T-cell (primary cell): ENCODE results near the gene KIAA0753. TPM values are rescaled to one million over a fixed set of nuclear protein-coding genes. Genes with fewer than 3 reads are reported as not detected.

Experiments
- ATAC-seq, 4 experiments: fragments of 200-7000 bp in 3 of 4; fragments of 150-1000 bp in 1 of 4; cut with Tn5 transposase; replicated peaks in 1 of 4; 1 replicate in 3 of 4; 2 replicates in 1 of 4; pipeline ENCODE4 v1.10.0; 2021; ENCODE audit warnings: moderate library complexity in 3 of 4, mild to moderate bottlenecking in 2 of 4, moderate number of reproducible peaks in 1 of 4
- CTCF ChIA-PET, 2 donors: fragments of 300-600 bp; sonication (Branson Sonifier 250); formaldehyde crosslinking; loops; one replicate each; lab custom pipeline; 2022; ENCODE audit warnings: antibody characterized with exemption in 2 of 2; lab: Charles Lee
- POLR2A ChIA-PET, 2 donors: fragments of 300-600 bp; sonication (Branson Sonifier 250); formaldehyde crosslinking; loops; one replicate each; lab custom pipeline; 2022; ENCODE audit warnings: antibody characterized with exemption in 2 of 2; lab: Charles Lee
- DNase-seq, 35 experiments: peaks; one replicate each; pipeline versions ENCODE4 v3.0.0 to v3.0.0-alpha.2; 2013 to 2023
- H3K27ac ChIP-seq: one replicate; pipeline ENCODE4 v1.5.1; 2013; ENCODE audit warnings: low read length
- H3K27me3 ChIP-seq, 2 experiments: replicated peaks in 1 of 2; 1 replicate in 1 of 2; 2 replicates in 1 of 2; pipeline versions ENCODE4 v1.6.1 to v1.7.0; 2013; ENCODE audit warnings: low read length in 1 of 2, mixed read lengths in 1 of 2; ENCODE audit not compliant: control insufficient read depth in 2 of 2, insufficient read depth in 2 of 2; ENCODE audit errors: extremely low read depth in 1 of 2
- H3K36me3 ChIP-seq, 2 donors: 1 replicate in 1 of 2; 2 replicates in 1 of 2; pipeline versions ENCODE4 v1.6.1 to v1.7.0; 2013; ENCODE audit warnings: low read length in 1 of 2; ENCODE audit not compliant: control insufficient read depth in 2 of 2, insufficient read depth in 1 of 2; ENCODE audit errors: extremely low read depth in 1 of 2
- H3K4me1 ChIP-seq, 2 experiments: 1 replicate in 1 of 2; 2 replicates in 1 of 2; pipeline versions ENCODE4 v1.6.1 to v1.7.0; 2013; ENCODE audit warnings: low read length in 2 of 2, mixed read lengths in 1 of 2; ENCODE audit not compliant: insufficient read depth in 2 of 2, control insufficient read depth in 1 of 2; ENCODE audit errors: extremely low read depth in 1 of 2
- H3K4me3 ChIP-seq, 2 donors: 1 replicate in 1 of 2; 2 replicates in 1 of 2; pipeline versions ENCODE4 v1.5.1 to v1.7.0; 2013; ENCODE audit warnings: mild to moderate bottlenecking in 2 of 2, low read length in 1 of 2, moderate library complexity in 1 of 2; ENCODE audit not compliant: control insufficient read depth in 1 of 2; ENCODE audit errors: extremely low read depth in 1 of 2
- H3K9me3 ChIP-seq: 2 replicates; pipeline ENCODE4 v1.7.0; 2013
- H3K27ac Mint-ChIP-seq, 2 donors: one replicate each; pipeline ENCODE4 v1.8.0; 2020 to 2021; ENCODE audit warnings: mild to moderate bottlenecking in 2 of 2, mixed read lengths in 2 of 2
- H3K27me3 Mint-ChIP-seq, 2 donors: one replicate each; pipeline ENCODE4 v1.8.0; 2021 to 2022; ENCODE audit warnings: mixed read lengths in 2 of 2
- H3K36me3 Mint-ChIP-seq: one replicate; pipeline ENCODE4 v1.8.0; 2021; ENCODE audit warnings: mixed read lengths
- H3K4me1 Mint-ChIP-seq, 3 donors: one replicate each; pipeline ENCODE4 v1.8.0; 2020 to 2022; ENCODE audit warnings: mixed read lengths in 3 of 3, mild to moderate bottlenecking in 1 of 3
- H3K4me3 Mint-ChIP-seq, 3 donors: one replicate each; pipeline ENCODE4 v1.8.0; 2020 to 2022; ENCODE audit warnings: mild to moderate bottlenecking in 3 of 3, mixed read lengths in 3 of 3, moderate library complexity in 3 of 3
- H3K9me3 Mint-ChIP-seq, 3 donors: one replicate each; pipeline ENCODE4 v1.8.0; 2020 to 2022; ENCODE audit warnings: mixed read lengths in 3 of 3
- WGBS: methylation state at CpG from one replicate; pipeline ENCODE4 v1.1.5; 2013; ENCODE audit warnings: missing lambda C conversion rate; ENCODE audit not compliant: insufficient coverage; 5-methylcytosine and 5-hydroxymethylcytosine counted together
- total RNA-seq, 35 experiments: library from RNA in 6 of 35; stranded (reverse) in 6 of 35; fragments of 120-200 nt in 1 of 35; gene quantifications; one replicate each; pipeline versions ENCODE4 v1.2.1 to v1.2.4 and lab custom pipeline; 2013 to 2026

The KIAA0753 gene
- total RNA-seq, 5 donors from 2014 or later (not counting 1 experiment from before 2014, with no cell fraction given), result 12.4 to 16.9 (median 15.9) TPM

DNA sequence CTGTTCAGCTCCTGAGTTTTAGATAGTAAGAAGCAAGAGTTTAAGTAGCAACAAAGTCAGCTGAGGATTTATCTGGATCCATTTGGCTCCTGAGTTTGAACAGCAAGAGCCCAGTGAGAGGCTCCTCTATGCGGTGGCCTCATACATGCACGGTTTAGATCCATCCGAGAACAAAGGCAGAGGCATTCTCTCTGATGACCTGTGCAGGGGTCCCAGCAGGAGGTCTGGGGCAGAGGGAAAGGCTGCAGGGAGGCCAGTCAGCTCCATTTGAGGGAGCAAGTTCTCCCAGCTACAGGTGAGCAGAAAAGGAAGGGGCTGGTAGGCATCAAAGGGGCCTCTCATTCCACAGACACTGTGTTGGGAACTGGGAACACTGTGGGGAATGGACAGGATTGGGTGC, 100.6 kb downstream of the KIAA0753 start:
- POLR2A ChIA-PET, result no interaction called here
- no peak overlapping the region for H3K27ac Mint-ChIP-seq
- WGBS, result no CpG with 5 or more reads among the region's 3 CpGs

DNA sequence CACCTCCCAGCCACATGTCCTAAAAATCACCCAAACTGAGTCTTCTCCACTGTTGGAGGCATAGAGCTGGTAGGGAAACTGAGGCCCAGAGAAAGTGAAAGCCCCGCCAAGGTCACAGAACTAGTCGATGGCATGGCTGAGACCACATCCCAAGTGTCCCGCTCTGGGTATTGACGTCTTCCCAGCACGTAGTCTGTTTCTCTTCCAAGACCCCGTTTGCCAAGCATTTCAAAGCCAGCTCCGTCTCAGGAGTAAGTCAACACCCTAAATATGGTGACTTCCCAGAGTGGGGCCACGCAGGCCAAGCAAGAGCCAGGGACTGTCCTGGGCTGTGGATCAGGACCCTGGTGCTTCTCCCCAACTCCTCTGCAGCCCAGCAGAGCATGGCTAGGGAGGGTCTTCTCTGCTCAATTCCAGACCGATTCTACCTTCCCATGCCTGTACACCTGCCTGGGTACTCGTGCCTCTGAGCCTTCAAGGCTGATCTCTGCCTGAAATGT, 103.9 kb downstream of the KIAA0753 start:
- DNase-seq (no peak), ATAC-seq (no peak)
- Mint-ChIP-seq H3K4me1 (no peaks in the 10 kb centered on the region), H3K27me3 (peaks cover 7 to 20% of the 10 kb centered on the region in 2 donors), H3K9me3 (peaks cover 0 to 5% (median 4%) of the 10 kb centered on the region in 3 donors), H3K36me3 (peaks cover 4% of the 10 kb centered on the region), H3K4me3 (no peak overlapping the region), H3K27ac (no peak overlapping the region)
- ChIA-PET POLR2A (no interaction called here), CTCF (no interaction called here)
- Histone ChIP-seq H3K4me1 (no peaks in the 10 kb centered on the region), H3K36me3 (no peaks in the 10 kb centered on the region), H3K4me3 (no peak overlapping the region), H3K9me3 (no peaks in the 10 kb centered on the region), H3K27ac (no peak overlapping the region), H3K27me3 (peaks cover 0 to 21% of the 10 kb centered on the region in 2 experiments)
- 87% methylated on average over 9 of the region's 10 CpGs for WGBS

More for the DNA sequence above, 100.6 kb downstream of the KIAA0753 start:
- no peaks in the 10 kb centered on the region for H3K4me1 Mint-ChIP-seq
- Histone ChIP-seq H3K36me3 (no peaks in the 10 kb centered on the region), H3K4me1 (no peaks in the 10 kb centered on the region), H3K4me3 (no peak overlapping the region), H3K9me3 (no peaks in the 10 kb centered on the region), H3K27ac (no peak overlapping the region), H3K27me3 (peaks cover 0 to 10% of the 10 kb centered on the region in 2 experiments)
- peaks cover 4% of the 10 kb centered on the region for H3K36me3 Mint-ChIP-seq
- ATAC-seq (no peak), DNase-seq (no peak)
- peaks cover 0 to 5% (median 4%) of the 10 kb centered on the region in 3 donors for H3K9me3 Mint-ChIP-seq
- peaks cover 3 to 20% of the 10 kb centered on the region in 2 donors for H3K27me3 Mint-ChIP-seq
- no peak overlapping the region for H3K4me3 Mint-ChIP-seq
- CTCF ChIA-PET, result no interaction called here

DNA sequence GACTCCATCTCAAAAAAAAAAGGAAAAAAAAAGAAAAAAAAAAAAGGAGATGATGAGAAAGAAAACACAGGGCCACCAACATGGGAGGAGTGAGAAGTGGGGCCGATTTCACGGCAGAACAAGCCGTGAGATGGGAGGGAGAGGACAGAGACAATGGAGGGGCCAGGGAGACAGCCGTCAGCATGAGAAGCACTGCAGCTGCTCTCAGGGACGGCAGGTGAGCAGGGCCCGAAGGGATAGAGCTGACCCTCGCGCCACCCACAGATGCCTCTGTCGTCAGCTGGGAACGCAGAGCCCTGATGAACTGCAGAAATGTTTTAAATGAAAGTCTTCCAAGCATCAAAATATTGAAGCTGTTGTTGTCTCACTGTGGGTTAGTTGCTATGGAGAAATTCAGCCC, 104.5 kb downstream of the KIAA0753 start:
- Mint-ChIP-seq H3K27ac (no peak overlapping the region), H3K4me1 (no peaks in the 10 kb centered on the region), H3K27me3 (peaks cover 7 to 20% of the 10 kb centered on the region in 2 donors), H3K36me3 (peaks cover 4% of the 10 kb centered on the region), H3K9me3 (peaks cover 0 to 5% (median 4%) of the 10 kb centered on the region in 3 donors), H3K4me3 (no peak overlapping the region)
- DNase-seq (no peak), ATAC-seq (no peak)
- Histone ChIP-seq H3K27ac (no peak overlapping the region), H3K36me3 (no peaks in the 10 kb centered on the region), H3K4me1 (no peaks in the 10 kb centered on the region), H3K4me3 (no peak overlapping the region), H3K27me3 (peaks cover 0 to 24% of the 10 kb centered on the region in 2 experiments), H3K9me3 (no peaks in the 10 kb centered on the region)
- CTCF ChIA-PET, result no interaction called here
- POLR2A ChIA-PET, result no interaction called here
- 84% methylated on average over 10 of the region's 10 CpGs for WGBS

DNA sequence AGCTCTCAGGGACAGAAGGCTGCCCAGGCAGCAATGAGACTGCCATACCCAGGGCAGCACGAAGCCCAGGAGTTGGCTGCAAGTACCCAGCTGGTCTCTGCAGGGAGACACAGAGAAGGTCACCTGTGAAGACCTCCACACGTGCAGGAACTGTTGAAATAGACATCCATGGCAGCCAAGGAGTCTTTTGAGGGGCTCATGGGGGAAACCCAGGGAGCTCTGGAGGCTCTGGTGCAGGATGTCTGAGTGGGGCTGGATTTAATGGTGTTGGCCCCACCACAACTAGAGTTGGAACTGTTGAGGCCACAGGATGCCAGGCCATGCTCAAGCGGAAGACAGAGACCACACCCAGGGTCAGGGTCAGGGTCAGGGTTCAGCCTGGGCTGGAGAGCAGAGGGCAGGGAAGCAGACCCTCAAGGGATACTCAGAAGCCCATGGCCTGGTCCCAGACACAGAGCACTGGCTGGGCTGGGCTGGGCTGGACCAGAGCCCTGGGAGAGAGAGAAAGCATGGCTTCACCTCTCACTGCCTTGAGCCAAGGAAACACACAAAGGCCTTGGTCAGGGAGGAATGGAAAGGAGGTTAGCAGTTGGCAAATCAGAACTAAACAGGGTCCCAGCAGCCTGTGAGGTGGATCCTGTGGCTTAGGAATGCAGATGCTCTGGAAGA, 105.5 kb downstream of the KIAA0753 start:
- H3K4me1 Mint-ChIP-seq, result no peaks in the 10 kb centered on the region
- DNase-seq (peak in 1 of 35 experiments; percentile 7), ATAC-seq (no peak)
- no peaks in the 10 kb centered on the region for H3K4me1 ChIP-seq
- POLR2A ChIA-PET, result no interaction called here
- H3K27me3 ChIP-seq, result peaks cover 0 to 27% of the 10 kb centered on the region in 2 experiments
- CTCF ChIA-PET, result no interaction called here
- H3K9me3 Mint-ChIP-seq, result peaks cover 0 to 5% (median 4%) of the 10 kb centered on the region in 3 donors
- H3K36me3 Mint-ChIP-seq, result peaks cover 4% of the 10 kb centered on the region
- H3K4me3 ChIP-seq, result no peak overlapping the region
- H3K9me3 ChIP-seq, result no peaks in the 10 kb centered on the region
- no peaks in the 10 kb centered on the region for H3K36me3 ChIP-seq
- 56% methylated on average over 3 of the region's 3 CpGs for WGBS
- no peak overlapping the region for H3K27ac Mint-ChIP-seq
- no peak overlapping the region for H3K27ac ChIP-seq
- no peak overlapping the region for H3K4me3 Mint-ChIP-seq
- peaks cover 7 to 20% of the 10 kb centered on the region in 2 donors for H3K27me3 Mint-ChIP-seq

DNA sequence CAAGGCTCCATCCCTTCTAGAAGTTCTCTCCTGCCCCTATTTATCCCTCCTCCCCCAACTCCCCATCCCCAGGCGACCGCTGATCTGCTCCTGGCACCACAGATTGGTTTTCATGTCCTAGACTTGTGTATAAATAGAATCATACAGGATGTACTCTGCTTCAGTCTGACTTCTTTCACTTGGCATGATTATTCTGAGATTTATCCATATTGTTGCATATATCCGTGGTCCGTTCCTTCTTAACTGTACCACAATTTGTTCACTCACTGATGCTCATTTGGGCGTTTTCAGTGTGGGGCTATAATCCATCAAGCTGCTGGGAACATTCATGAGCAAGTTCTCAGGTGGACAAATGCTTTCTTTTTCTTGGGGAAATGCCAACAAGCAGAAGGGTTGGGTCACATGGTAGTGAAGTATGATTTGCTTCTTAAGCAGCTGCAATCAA, 108.0 kb downstream of the KIAA0753 start:
- DNase-seq (peak in 1 of 35 experiments; percentile 3), ATAC-seq (no peak)
- WGBS, result no CpG with 5 or more reads among the region's 5 CpGs
- Histone ChIP-seq H3K4me3 (no peak overlapping the region), H3K36me3 (no peaks in the 10 kb centered on the region), H3K4me1 (no peaks in the 10 kb centered on the region), H3K9me3 (no peaks in the 10 kb centered on the region), H3K27me3 (peaks cover 0 to 24% of the 10 kb centered on the region in 2 experiments), H3K27ac (no peak overlapping the region)
- ChIA-PET POLR2A (no interaction called here), CTCF (no interaction called here)
- peaks cover 4 to 9% of the 10 kb centered on the region in 2 donors for H3K27me3 Mint-ChIP-seq
- H3K27ac Mint-ChIP-seq, result no peak overlapping the region
- H3K4me3 Mint-ChIP-seq, result no peak overlapping the region
- no peaks in the 10 kb centered on the region for H3K9me3 Mint-ChIP-seq
- H3K36me3 Mint-ChIP-seq, result no peaks in the 10 kb centered on the region
- H3K4me1 Mint-ChIP-seq, result no peaks in the 10 kb centered on the region

DNA sequence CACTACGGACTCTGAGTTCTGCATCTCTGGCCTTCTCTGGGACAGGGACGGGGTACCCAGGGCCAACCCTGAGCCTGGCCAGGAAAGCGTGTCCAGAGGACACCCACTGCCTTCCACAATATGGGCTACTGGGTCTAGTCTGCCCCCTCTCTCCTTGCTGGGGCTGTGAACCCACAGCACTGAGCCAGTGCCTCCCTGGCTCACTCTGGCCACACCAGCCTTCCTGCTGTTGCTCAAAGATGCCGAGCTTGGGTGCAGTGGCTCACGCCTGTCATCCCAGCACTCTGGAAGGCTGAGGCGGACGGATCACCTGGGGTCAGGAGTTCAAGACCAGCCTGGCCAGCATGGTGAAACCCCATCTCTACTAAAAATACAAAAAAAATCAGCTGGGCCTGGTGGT, 108.9 kb downstream of the KIAA0753 start:
- CTCF ChIA-PET, result no interaction called here
- 76% methylated on average over 5 of the region's 7 CpGs for WGBS
- H3K4me1 ChIP-seq, result no peaks in the 10 kb centered on the region

More for the DNA sequence above, 108.9 kb downstream of the KIAA0753 start:
- Histone ChIP-seq H3K4me3 (no peak overlapping the region), H3K27ac (no peak overlapping the region), H3K9me3 (no peaks in the 10 kb centered on the region), H3K36me3 (no peaks in the 10 kb centered on the region), H3K27me3 (peaks cover 0 to 27% of the 10 kb centered on the region in 2 experiments)
- H3K4me1 Mint-ChIP-seq, result no peaks in the 10 kb centered on the region
- no peaks in the 10 kb centered on the region for H3K9me3 Mint-ChIP-seq
- no peak for ATAC-seq
- H3K27me3 Mint-ChIP-seq, result peaks cover 4% of the 10 kb centered on the region in 2 donors
- H3K27ac Mint-ChIP-seq, result no peak overlapping the region
- H3K4me3 Mint-ChIP-seq, result no peak overlapping the region
- peak in 1 of 35 experiments; percentile 10 for DNase-seq
- POLR2A ChIA-PET, result no interaction called here
- H3K36me3 Mint-ChIP-seq, result no peaks in the 10 kb centered on the region
